B cell (primary cell): ENCODE data around the gene LZTS2. TPM values are rescaled to one million over a fixed set of nuclear protein-coding genes. Genes with fewer than 3 reads are reported as not detected.
A peak's percentile ranks its signal among the peaks of the same experiment; 100 is the strongest.

Experiments
- ATAC-seq: fragments of 200-7000 bp; cut with Tn5 transposase; one replicate; pipeline ENCODE4 v1.10.0; 2021; ENCODE audit warnings: low read depth, mild to moderate bottlenecking, moderate number of reproducible peaks, moderate library complexity
- CTCF ChIA-PET: fragments of 350-600 bp; sonication (Branson Sonifier 250); formaldehyde crosslinking; loops from one replicate; lab custom pipeline; 2021; ENCODE audit warnings: antibody characterized with exemption, inconsistent platforms; lab: Charles Lee
- POLR2A ChIA-PET: fragments of 350-600 bp; sonication (Branson Sonifier 250); formaldehyde crosslinking; loops from one replicate; lab custom pipeline; 2021; ENCODE audit warnings: antibody characterized with exemption; lab: Charles Lee
- DNase-seq: peaks from one replicate; pipeline ENCODE4 v3.0.0; 2013
- H2AFZ ChIP-seq: 2 replicates; pipeline ENCODE4 v1.6.1; 2012; ENCODE audit warnings: mild to moderate bottlenecking, low read depth, low read length; ENCODE audit not compliant: insufficient read depth, poor library complexity, severe bottlenecking
- H3K27ac ChIP-seq, 2 donors: 1 replicate in 1 of 2; 2 replicates in 1 of 2; pipeline ENCODE4 v1.5.1; 2012 to 2013; ENCODE audit warnings: low read length in 2 of 2, mild to moderate bottlenecking in 2 of 2, moderate library complexity in 1 of 2
- H3K27me3 ChIP-seq, 4 experiments: fragments of 200-600 bp in 1 of 4; sonication (generic) in 1 of 4; replicated peaks in 1 of 4; 1 replicate in 2 of 4; 2 replicates in 2 of 4; pipeline versions ENCODE4 v1.6.1 to v1.7.0; 2013 to 2016; ENCODE audit warnings: low read length in 3 of 4, mild to moderate bottlenecking in 2 of 4, mixed read lengths in 1 of 4, moderate library complexity in 1 of 4; ENCODE audit not compliant: insufficient read depth in 4 of 4, control insufficient read depth in 3 of 4; ENCODE audit errors: control extremely low read depth in 1 of 4
- H3K36me3 ChIP-seq, 2 experiments: replicated peaks in 1 of 2; 1 replicate in 1 of 2; 2 replicates in 1 of 2; pipeline versions ENCODE4 v1.6.1 to v1.7.1; 2013; ENCODE audit warnings: low read length in 1 of 2; ENCODE audit not compliant: insufficient read depth in 2 of 2, control insufficient read depth in 1 of 2; ENCODE audit errors: control extremely low read depth in 1 of 2, extremely low read depth in 1 of 2
- H3K4me1 ChIP-seq, 2 donors: fragments of 200-600 bp in 1 of 2; sonication (generic) in 1 of 2; 1 replicate in 1 of 2; 2 replicates in 1 of 2; pipeline versions ENCODE4 v1.5.1 to v1.6.1; 2013 to 2017; ENCODE audit warnings: low read length in 2 of 2; ENCODE audit not compliant: control insufficient read depth in 2 of 2, insufficient read depth in 2 of 2
- H3K4me2 ChIP-seq: replicated peaks from 2 replicates; pipeline ENCODE3; 2012; ENCODE audit warnings: mild to moderate bottlenecking, low read depth, low read length; ENCODE audit not compliant: poor library complexity, severe bottlenecking
- H3K4me3 ChIP-seq, 5 experiments: fragments of 200-600 bp in 1 of 5; sonication (generic) in 1 of 5; 1 replicate in 3 of 5; 2 replicates in 2 of 5; pipeline versions ENCODE4 v1.5.1 to v1.7.0; 2011 to 2016; ENCODE audit warnings: low read length in 4 of 5, mild to moderate bottlenecking in 4 of 5, low read depth in 2 of 5, control low read depth in 1 of 5, moderate library complexity in 1 of 5; ENCODE audit not compliant: insufficient read depth in 1 of 5; ENCODE audit errors: control extremely low read depth in 1 of 5, extremely low read depth in 1 of 5
- H3K79me2 ChIP-seq: fragments of 200-600 bp; sonication (generic); one replicate; pipeline ENCODE4 v1.6.0; 2016; ENCODE audit warnings: low read length; ENCODE audit not compliant: control insufficient read depth, insufficient read depth
- H3K9ac ChIP-seq: fragments of 200-600 bp; sonication (generic); 2 replicates; pipeline ENCODE4 v1.6.1; 2017; ENCODE audit warnings: mild to moderate bottlenecking, low read length, moderate library complexity
- H3K9me3 ChIP-seq, 3 donors: one replicate each; pipeline versions ENCODE4 v1.6.1 to v1.7.1; 2013; ENCODE audit warnings: low read length in 2 of 3; ENCODE audit not compliant: control insufficient read depth in 2 of 3, insufficient read depth in 1 of 3; ENCODE audit errors: control extremely low read depth in 1 of 3
- H4K20me1 ChIP-seq: 2 replicates; pipeline ENCODE4 v1.6.0; 2012; ENCODE audit warnings: mild to moderate bottlenecking, low read length; ENCODE audit not compliant: insufficient read depth, control insufficient read depth, poor library complexity, severe bottlenecking
- H3K27ac Mint-ChIP-seq: one replicate; pipeline ENCODE4 v1.8.0; 2021; ENCODE audit warnings: mixed read lengths
- H3K27me3 Mint-ChIP-seq: one replicate; pipeline ENCODE4 v1.8.0; 2021; ENCODE audit warnings: mixed read lengths
- H3K4me1 Mint-ChIP-seq: one replicate; pipeline ENCODE4 v1.8.0; 2021; ENCODE audit warnings: mixed read lengths
- H3K4me3 Mint-ChIP-seq: one replicate; pipeline ENCODE4 v1.8.0; 2021; ENCODE audit warnings: mixed read lengths
- H3K9me3 Mint-ChIP-seq: one replicate; pipeline ENCODE4 v1.8.0; 2022; ENCODE audit warnings: mixed read lengths; ENCODE audit not compliant: insufficient read depth
- EZH2 ChIP-seq: IDR thresholded peaks from 2 replicates; pipeline ENCODE4 v1.6.1; 2012; ENCODE audit warnings: borderline replicate concordance, low read depth, mild to moderate bottlenecking, moderate library complexity, low read length; ENCODE audit not compliant: insufficient read depth, poor library complexity, severe bottlenecking
- WGBS: methylation state at CpG from one replicate; pipeline ENCODE4 v1.1.5; 2013; ENCODE audit warnings: missing lambda C conversion rate; ENCODE audit not compliant: insufficient coverage; 5-methylcytosine and 5-hydroxymethylcytosine counted together
- intact Hi-C: fragments of 100-400 bp; cut with micrococcal nuclease; formaldehyde crosslinking; loops from one replicate; pipeline ENCODE4 v1.10.0; 2022
- polyA plus RNA-seq: library from polyadenylated mRNA; depleted of rRNA; stranded (reverse); fragments of >200 nt; gene quantifications from 2 replicates; pipeline ENCODE4 v1.2.3, GENCODE V29; 2012
- total RNA-seq, 2 donors: library from RNA; stranded (reverse); fragments of 120-200 nt in 1 of 2; gene quantifications; 1 replicate in 1 of 2; 2 replicates in 1 of 2; pipeline versions ENCODE4 v1.2.3 to v1.2.4, GENCODE V29; 2013 to 2022
- TF ChIP-seq, protein P1 (sequence below): fragments of 200-600 bp; IDR thresholded peaks from one replicate; pipeline ENCODE4 v1.8.0; 2022; ENCODE audit warnings: antibody characterized with exemption, mild to moderate bottlenecking

LZTS2 gene
- total and polyA plus RNA-seq, 2 donors (not counting 1 experiment from before 2014, with no cell fraction given): 23.2 to 36.9 TPM

DNA sequence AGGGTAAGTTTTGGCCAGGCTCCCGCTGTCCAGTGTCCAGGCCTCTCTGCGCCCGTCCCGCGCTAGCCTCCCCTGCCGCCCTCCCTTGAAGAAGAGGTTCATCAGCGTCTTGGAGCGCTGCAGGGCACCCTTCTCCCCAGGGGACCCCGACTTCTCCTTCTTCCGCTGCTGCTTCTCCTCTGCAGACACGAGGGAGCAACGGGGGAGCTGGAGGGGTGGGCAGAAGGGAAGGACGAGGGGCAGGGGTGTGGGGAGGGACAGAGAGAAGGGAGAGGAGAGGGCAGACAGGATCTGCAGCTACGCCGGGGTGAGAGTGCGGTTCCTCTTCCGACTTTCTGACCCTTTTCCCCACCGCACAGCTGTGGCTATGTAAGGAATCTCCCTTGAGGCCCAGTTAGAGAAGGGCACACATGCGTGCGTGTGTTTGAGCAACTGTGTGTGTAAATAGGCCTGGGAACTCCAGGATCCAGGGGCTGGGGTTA, 18.6 kb downstream of the LZTS2 start:
- peak overlapping the region; percentile 32 for H2AFZ ChIP-seq
- ChIA-PET CTCF (interaction anchor here (1.0 to 7.0 kb wide), 11 partner anchors 12 to 124 kb away, joined by 3 to 57 read pairs (median 5); partner anchors contain the start of genes LZTS2, PDZD7 and SFXN3), POLR2A (interaction anchor here (0.6 to 1.8 kb wide), 3 partner anchors 13 to 26 kb away, joined by 4 to 9 read pairs (median 7); partner anchors contain the start of genes LZTS2, PDZD7 and SFXN3)
- TF ChIP-seq EZH2: no peak
- TF ChIP-seq, protein P1, sequence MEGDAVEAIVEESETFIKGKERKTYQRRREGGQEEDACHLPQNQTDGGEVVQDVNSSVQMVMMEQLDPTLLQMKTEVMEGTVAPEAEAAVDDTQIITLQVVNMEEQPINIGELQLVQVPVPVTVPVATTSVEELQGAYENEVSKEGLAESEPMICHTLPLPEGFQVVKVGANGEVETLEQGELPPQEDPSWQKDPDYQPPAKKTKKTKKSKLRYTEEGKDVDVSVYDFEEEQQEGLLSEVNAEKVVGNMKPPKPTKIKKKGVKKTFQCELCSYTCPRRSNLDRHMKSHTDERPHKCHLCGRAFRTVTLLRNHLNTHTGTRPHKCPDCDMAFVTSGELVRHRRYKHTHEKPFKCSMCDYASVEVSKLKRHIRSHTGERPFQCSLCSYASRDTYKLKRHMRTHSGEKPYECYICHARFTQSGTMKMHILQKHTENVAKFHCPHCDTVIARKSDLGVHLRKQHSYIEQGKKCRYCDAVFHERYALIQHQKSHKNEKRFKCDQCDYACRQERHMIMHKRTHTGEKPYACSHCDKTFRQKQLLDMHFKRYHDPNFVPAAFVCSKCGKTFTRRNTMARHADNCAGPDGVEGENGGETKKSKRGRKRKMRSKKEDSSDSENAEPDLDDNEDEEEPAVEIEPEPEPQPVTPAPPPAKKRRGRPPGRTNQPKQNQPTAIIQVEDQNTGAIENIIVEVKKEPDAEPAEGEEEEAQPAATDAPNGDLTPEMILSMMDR: no peak
- no peaks in the 10 kb centered on the region for H4K20me1 ChIP-seq
- intact Hi-C loops: no loop called here
- H3K27ac Mint-ChIP-seq: no peak overlapping the region
- peaks cover 0 to 46% (median 24%) of the 10 kb centered on the region in 4 experiments for H3K27me3 ChIP-seq
- H3K27me3 Mint-ChIP-seq: peaks cover 38% of the 10 kb centered on the region
- H3K4me2 ChIP-seq: peak overlapping the region; percentile 65
- peak overlapping the region; percentile 38 for H3K4me3 Mint-ChIP-seq
- peak overlapping the region in 2 of 5 experiments; percentile 5 to 23 for H3K4me3 ChIP-seq
- H3K27ac ChIP-seq: no peak overlapping the region
- 6% methylated on average over 6 of the region's 20 CpGs for WGBS
- H3K9me3 Mint-ChIP-seq: no peaks in the 10 kb centered on the region
- no peaks in the 10 kb centered on the region for H3K9me3 ChIP-seq
- no peaks in the 10 kb centered on the region for H3K79me2 ChIP-seq
- ATAC-seq: peak; percentile 16
- no peaks in the 10 kb centered on the region for H3K36me3 ChIP-seq
- H3K4me1 Mint-ChIP-seq: peaks cover 20% of the 10 kb centered on the region
- peak; percentile 61 for DNase-seq
- peak overlapping the region; percentile 3 for H3K9ac ChIP-seq
- H3K4me1 ChIP-seq: peaks cover 19 to 24% of the 10 kb centered on the region in 2 donors
